ENCODE results near the gene RASA3.

GRCh38 chr13:114145256-114145655 lies 12.8 kb upstream of the RASA3 start:
- TF ChIP-seq CTCF (IDR thresholded peaks at IDR 0.05) (no peak), POLR2A (IDR thresholded peaks at IDR 0.05; ENCODE audit: low read depth) (no peak)

All from esophagus muscularis mucosa (tissue), 3 donors.